SU-DHL-6 (cell line): ENCODE data around the gene CTSH.

ENCODE experiments used
- EZH2phosphoT487 ChIP-seq: fragments of 200-600 bp; sonication (generic), shearing (Covaris generic); conservative IDR thresholded peaks from 2 replicates; pipeline ENCODE4 v1.6.1; 2018; ENCODE audit warnings: mild to moderate bottlenecking, antibody characterized with exemption, low read length, moderate library complexity, mixed read lengths
- TF ChIP-seq, protein P1 (sequence below): fragments of 200-600 bp; sonication (generic); IDR thresholded peaks from one replicate; pipeline ENCODE4 v1.5.1; 2017; ENCODE audit warnings: antibody characterized with exemption, mild to moderate bottlenecking, low read length, moderate library complexity; ENCODE audit not compliant: insufficient read depth, poor library complexity, severe bottlenecking

DNA sequence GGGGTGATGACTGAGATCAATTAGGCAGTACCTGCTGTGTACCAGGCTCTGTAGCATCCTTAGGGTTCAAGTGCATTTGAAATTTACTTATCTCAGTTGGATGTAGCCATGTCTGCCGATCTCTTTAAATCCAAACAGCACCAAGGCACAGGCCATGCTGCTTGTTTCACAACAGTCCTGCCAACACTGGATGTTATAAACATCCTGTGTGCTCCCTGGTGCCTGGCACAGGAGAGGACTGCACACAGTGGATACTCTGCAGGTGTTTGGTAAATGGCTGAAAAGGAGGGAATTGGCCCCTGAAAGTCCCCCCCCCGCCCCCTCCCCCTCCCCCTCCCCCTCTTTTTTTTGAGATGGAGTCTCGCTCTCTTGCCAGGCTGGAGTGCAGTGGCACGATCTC is 27.0 kb downstream of the CTSH start:
- TF ChIP-seq, protein P1, sequence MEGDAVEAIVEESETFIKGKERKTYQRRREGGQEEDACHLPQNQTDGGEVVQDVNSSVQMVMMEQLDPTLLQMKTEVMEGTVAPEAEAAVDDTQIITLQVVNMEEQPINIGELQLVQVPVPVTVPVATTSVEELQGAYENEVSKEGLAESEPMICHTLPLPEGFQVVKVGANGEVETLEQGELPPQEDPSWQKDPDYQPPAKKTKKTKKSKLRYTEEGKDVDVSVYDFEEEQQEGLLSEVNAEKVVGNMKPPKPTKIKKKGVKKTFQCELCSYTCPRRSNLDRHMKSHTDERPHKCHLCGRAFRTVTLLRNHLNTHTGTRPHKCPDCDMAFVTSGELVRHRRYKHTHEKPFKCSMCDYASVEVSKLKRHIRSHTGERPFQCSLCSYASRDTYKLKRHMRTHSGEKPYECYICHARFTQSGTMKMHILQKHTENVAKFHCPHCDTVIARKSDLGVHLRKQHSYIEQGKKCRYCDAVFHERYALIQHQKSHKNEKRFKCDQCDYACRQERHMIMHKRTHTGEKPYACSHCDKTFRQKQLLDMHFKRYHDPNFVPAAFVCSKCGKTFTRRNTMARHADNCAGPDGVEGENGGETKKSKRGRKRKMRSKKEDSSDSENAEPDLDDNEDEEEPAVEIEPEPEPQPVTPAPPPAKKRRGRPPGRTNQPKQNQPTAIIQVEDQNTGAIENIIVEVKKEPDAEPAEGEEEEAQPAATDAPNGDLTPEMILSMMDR = no peak
- no peak for TF ChIP-seq EZH2phosphoT487
